T-helper 9 cell (primary cell): Measurements from ENCODE around the gene DGKQ.

Experiments
- DNase-seq: peaks from one replicate; pipeline ENCODE4 v3.0.0-alpha.2; 2020

The DGKQ gene

GRCh38 chr4:995311-996026 is 22.1 kb upstream of the DGKQ start:
- DNase-seq: no peak

DNA sequence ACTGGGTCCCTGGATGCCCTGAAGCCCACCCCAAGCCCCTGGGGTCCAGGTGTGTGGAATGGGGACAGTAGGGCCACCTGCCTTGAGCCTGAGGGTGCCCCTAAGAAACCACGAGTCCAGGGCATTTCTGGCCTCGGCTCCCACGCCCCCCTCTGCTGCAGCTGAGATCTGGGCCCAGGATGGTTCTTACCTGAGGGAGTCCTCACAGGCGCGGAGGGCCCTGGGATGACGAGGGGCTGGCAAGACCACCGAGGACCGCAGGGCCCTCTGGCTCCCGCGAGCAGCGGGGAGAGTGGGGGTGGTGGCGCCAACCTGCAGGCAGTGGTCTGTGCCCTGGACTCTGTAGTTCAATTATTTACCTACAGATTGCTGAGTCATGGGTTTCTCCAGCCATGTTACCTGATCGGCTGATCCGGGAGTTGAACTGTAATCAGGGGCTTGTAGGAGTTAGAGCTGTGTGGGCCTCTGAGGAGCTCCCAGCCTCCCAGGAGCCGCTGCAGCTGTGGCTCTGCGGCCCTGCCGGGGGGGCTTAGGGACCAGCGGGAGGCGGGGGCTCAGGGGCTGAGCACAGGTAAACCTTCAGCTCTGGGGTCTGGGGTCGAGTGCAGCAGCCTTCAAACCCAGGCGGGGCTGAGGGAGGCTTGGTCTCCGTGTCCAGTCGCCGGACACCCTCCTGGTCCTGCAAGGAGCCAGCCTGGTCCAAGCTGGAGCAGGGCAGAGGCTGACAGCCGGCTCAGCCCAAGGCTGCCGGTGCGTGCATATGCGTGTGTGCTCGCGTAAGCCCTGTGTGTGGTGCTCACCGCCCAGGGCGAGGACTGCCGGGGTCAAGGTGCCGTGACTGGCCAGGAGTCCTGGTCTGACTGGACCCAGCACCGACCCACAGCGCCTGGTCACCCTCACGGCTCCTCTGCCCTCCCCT is 20.0 kb upstream of the DGKQ start, which contains the start of gene SLC26A1:
SLC26A1 (minus strand) TSS at position 294 of the 919 bp plus-strand sequence. CDS start 1,701 bp downstream, outside the sequence.
- no peak for DNase-seq

DNA sequence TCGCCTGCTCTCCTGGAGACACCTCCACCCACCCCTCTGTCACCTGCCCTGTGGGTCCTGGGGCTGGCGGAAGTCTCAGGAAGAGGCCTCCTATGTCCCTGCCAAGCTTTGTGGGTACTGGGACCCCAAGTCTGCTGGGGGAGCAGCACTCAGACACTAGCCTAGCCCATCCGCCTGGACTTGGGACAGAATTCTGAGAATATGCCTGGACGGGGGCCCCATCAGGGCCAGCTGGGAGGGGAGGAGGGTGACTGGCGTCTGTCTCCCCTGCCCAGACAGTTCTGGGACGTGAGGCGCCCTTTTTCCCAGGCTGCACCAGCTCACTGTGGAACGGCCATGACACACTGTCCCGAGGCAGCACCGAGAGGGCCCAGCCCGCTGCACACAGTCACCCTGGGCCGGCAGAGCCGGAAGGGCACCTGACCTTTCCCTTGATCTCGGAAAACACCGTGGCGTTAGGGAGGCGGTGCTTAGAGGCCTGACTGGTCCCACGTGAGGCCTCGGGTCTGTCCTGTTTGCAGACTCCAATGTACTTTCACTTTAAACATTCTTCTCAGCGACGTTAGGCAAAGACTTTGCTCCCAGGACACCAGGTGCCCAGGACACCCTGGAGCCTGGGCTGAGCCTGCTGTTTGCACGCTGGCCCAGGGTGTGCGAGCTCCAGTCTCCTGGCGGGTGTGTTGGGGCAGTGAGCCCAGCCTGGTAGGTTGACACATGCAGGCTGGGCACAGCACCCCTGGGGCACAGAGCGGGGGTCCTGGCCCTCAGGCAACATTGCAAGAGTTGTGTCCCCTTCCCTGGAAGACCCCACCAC is 19.1 kb upstream of the DGKQ start:
- DNase-seq: no peak

GRCh38 chr4:991451-992296 is 18.3 kb upstream of the DGKQ start:
- no peak for DNase-seq

DNA sequence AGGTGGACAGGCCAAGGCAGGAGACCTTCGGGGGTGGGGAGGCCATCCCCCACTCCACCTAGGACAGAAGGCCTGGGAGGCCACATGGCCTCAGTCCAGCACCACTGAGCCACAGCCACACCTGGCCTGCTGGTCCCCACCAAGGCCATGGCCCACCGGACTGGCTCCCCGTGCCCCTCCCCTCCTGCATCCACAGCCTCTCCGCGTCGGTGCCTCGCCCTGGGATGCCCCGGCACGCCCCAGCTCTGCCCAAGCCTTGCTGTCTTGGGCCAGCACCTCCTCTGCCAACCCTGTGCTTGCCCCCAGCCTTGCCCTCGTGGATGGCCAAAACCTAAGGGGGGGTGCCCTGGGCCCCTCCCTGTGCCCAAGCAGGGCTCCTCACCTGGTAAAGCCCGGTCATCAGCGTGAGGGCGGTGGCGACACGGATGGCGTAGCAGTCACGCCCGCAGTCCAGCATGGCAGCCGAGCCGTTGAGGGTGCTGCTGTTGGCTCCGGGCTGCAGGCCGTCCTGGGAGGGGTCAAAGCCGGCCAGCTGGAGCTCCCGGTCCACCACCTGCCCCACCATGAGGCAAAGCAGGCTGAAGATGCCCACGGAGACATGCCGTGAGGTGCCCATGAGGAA is 17.5 kb upstream of the DGKQ start:
- no peak for DNase-seq

DNA sequence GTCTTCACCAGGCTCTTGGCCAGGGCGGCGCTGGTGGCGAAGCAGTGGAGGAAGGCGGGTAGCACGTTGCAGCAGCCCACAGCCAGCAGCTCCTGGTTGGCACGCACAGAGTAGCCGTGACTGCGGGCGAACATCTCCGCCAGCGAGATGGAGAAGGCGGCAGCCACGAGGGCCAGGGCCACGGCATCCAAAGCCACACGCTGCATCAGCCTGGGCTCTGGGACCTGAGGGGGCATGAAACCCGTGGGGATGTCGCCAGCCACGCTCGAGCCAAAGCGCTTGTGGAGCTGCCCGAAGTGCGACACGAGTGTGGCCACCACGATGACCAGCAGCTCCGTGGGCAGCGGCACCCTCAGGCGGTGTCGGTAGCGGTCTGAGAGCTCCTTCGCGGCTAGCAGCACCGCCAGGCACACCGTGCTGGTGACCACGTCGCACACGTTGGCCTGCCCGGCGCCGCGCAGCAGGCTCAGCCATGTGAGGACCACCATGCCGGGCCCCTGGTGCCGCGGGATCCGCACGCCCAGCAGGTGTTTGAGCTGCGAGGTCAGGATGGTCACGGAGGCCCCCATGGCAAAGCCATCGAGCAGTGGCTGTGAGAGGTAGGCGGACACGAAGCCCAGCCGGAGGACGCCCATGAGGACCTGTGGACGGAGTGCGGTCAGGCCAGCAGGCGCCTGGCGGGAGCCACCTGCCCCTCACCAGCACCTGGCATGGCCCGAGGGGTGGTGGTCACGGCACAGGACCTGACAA is 16.5 kb upstream of the DGKQ start:
- DNase-seq: no peak

DNA sequence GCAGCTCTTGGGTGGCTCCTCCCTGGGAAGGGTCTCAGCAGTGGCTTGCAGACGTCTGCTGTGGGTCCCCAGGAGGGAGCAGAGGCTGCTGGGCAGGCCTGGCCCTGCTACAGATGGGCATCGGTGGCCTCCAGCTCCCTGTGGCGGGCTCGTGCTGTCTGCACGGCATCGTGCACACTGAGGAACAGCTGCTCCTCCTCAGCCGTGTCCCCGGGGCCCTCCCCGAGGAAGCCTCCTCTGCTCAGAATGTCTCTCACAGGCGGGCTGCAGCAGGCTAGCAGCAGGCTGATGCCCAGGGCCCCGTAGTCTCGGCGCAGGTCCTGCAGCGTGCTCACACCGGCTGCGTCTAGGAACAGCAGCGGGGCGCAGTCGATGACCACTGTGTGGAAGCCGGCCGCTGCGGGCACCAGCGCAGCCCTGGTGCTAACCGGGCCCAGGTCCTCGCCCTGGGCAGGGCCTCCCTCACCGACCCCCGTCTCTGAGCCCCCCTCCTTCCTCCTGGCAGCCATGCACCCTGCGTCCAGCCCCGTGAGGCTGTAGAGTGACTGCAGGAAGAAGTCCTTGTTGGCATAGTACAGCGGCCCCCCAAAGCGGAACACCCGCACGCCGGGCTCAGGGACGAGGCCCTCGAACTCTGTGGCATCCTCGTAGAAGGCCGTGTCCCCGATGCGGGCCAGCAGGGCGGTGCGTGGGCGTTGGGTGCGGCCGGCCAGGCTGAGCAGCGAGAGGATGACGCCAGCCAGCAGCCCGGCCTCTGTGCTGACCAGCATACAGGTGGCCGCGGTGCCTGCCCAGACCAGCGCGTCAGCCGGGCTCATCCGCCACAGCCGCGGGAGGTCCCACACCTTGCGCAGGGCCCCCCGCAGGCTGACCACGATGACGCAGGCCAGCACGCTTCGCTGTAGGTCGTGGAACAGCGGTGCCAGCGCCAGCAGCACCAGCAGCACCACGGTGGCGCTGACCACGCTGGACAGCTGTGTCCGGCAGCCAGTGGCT is 15.7 kb upstream of the DGKQ start:
- no peak for DNase-seq

DNA sequence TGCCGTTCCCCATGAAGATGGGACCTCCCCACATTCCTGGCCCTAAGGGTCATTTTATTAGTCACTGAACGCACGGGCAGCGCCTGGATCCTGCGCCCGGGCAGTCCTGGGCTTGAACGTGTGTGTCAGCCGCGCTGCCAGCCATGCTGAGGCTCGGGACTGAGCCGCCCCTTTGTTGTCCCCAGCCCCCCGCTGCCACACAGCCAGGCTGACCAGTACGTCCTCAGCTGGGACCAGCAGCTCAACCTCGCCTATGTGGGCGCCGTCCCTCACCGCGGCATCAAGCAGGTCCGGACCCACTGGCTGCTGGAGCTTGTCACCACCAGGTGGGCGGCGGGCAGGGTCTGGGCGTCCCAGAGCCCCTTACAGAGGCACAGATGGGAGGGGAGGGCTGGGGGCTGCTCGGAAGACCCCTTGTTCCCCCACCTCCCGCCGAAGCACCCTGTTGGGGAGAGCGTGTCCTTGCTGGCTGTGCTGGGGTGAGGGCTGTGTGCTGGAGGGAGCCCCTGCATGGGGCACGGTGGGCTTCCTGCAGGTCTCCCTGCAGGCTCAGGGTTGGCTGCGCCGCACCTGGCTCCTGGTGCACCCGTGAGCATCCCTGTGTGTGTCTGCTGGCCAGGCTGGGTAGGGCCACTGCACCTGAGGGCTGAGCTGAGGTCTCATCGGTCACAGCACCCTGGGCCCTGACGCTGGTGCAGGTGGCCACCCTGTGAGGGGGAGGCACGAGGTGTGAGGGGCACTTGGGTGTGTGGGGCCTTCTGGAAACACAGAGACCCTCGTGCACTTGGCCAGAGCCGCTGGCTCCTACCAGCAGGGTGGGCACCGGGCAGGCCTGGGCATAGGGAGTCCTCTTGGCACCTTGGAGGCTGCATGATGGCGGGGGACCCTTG is 14.5 kb upstream of the DGKQ start:
- DNase-seq: no peak

DNA sequence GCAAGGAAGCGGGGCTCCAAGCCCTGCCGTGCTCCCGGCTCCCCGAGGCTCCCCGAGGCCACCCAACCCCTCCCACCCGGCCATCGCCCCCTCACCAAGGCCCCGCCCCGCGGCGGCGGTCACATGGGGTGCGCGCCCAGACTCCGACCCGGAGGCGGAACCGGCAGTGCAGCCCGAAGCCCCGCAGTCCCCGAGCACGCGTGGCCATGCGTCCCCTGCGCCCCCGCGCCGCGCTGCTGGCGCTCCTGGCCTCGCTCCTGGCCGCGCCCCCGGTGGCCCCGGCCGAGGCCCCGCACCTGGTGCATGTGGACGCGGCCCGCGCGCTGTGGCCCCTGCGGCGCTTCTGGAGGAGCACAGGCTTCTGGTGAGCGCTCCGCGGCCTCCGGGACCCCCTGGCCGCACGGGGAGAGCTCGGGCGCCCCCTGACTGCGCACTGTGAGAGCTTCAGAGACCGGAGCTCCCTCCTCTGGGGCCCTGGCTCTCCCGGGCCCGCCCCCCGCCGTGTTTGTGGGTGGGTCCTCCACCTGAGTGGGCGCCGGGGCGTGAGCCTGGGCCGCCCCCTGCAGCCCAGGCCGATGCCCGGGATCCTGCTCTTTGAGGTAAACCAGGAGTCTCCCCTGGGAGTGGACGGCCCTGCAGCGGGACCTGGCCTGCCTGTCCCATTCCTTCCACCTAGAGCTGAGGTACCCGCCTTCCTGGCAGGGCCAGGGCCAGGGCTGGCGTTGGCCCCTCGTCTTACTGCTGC is 13.7 kb upstream of the DGKQ start, which contains the start of gene IDUA:
IDUA (plus strand) TSS at position 166 of the 745 bp plus-strand sequence; CDS start at position 207, 41 bp downstream.
- DNase-seq: peak; percentile 81

DNA sequence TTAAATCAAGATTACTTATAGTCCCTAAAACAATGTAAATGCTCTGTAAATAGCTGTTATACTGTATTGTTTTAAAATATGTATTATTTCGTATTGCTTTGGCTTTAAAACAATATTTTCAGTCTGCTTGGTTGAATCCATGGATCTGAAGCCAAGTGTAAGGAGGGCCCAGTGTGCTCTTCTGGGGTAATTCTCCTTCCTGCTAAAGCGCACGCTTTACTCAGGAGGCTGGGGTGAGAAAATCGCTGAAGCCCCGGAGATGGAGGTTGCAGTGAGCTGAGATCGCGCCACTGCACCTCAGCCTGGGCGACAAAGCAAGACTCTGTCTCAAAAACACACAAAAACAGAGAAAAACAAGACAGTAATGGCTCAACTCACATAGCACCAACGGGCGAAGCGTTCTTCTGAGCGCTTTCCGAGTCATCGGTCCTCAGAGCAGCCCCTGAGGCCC is 13.1 kb upstream of the DGKQ start:
- DNase-seq: no peak

DNA sequence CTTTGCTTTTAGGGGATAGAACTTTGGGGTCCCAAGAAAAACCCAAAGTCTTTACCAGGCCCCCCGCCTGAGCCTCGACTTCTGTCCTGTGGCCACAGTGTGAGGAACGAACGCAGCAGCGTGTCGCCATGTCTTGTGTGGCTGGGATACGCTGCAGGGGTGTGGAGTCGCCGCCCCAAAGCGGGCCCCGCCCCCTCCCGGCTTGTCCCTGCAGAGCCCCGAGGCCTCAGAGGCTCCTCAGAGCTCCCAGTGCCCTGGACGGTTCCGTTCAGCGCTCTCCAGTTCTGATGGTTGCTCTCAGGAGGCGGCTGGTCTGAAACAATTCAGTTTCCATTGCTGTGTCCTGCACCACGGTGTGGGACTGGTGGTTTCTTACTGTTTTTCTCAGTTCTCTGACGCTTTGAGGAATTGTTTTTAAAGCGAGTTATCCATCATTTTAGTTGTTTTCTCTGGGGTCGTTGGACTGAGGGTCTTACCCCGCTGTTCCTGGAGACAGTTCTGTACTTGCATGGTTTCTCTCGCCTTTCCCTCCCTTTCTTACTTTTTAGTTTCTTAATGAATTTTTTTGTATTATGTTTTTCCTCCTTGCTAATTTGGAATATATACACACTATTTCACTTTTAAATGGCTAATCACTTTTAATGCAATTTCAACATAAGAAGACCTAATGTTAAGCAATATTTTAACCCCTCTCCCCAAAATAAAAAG is 11.9 kb upstream of the DGKQ start:
- peak; percentile 51 for DNase-seq

DNA sequence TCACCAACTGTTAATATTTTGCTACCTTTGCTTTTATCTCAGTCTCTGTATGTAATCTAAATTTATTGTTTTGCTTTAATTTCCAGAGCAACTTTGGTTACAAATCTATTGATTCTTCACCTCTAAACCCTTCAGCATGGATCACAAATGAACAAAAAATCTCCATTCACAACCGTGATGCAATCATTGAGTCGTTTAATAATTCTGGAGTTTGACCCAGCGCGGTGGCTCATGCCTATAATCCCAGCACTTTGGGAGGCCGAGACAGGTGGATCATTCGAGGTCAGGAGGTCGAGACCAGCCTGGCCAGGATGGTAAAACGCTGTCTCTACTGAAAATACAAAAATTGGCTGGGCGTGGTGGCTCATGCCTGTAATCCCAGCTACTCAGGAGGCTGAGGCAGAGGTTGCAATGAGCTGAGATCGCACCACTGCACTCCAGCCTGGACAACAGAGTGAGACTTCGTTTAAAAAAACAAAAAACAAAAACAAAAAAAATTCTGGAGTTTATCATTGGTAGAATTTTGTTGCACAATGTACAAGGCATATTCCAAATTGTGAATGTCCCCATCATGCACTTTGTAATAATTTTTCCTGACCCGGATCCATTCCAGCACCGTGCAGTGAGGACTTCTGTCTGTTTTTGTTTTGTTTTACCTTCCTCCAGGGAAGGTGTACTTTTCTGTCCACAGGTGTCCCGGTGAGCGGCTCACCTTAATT is 11.1 kb upstream of the DGKQ start:
- DNase-seq: no peak

DNA sequence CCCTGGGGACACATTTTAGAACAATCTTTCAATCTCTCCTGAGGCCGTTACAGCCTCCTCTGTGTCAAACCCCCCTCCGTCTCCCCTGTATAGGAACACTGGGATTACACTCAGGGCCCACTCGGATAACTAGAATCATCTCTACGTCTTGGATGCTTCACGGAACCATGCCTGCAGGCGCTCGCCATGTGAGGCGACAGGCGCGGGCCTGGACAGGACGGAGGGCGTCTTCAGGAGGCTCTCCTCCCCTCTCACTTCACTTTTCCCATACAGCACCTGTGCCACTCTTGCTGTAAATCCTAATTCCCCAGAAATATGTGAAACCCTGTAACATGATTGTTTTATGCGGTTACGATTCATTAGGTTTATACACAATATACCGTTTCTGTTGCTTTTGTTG is 9.4 kb upstream of the DGKQ start:
- DNase-seq: no peak

DNA sequence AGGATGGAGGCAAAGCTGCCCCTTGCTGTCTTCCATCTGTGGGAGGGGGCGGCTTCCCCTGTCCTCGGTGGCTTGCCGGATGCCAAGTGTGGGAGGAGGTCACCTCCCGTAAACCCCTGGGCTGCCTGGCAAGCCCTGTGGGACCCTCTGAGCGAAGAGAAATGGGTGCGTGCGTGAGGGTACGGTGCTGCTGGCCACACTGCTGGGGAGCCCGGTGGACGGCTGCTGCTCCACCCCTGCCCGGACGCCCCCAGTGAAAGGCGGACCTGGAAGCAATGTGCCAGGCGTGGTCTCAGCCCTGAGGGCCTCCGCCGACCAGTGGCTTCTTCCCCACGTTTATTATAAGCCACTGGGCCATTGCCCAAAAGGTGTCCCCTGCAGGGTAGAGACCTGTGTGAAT is 8.9 kb upstream of the DGKQ start:
- DNase-seq: no peak

GRCh38 chr4:978957-979701 is 5.8 kb upstream of the DGKQ start:
- DNase-seq: no peak
